ENCODE measurements around the gene NUP133.

DNA sequence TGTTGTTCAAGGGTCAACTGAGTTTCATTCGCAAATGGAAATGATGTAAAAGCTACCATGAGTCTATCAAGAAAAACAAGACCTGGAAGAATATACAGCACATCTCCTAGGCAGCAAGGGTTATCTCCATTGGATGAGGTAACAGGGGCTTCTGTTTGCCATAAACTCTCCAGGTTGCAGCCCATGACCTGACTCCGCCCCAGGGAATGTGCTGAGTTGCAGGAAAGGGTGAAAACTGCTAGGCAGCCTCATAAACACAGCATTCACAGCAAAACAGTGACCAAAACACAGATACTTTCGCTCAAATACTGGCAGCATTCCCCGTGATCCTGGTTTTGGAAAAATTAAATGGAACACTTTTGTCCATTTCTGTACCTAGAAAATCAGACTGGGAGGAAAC lies 54.1 kb downstream of the NUP133 start:
- no peak for TF ChIP-seq EZH2 (IDR thresholded peaks at IDR 0.05; ENCODE audit: borderline replicate concordance, insufficient read depth, low read depth, low read length, poor library complexity, severe bottlenecking)
- no peak for TF ChIP-seq CTCF (IDR thresholded peaks at IDR 0.05)
